ENCODE results near the gene IRS1.

- TF ChIP-seq POLR2A (IDR thresholded peaks at IDR 0.05) (no peak), POLR2AphosphoS5 (IDR thresholded peaks at IDR 0.05; ENCODE audit: insufficient read depth in 1 of 2, low read depth in 1 of 2) (no peak), CTCF (IDR thresholded peaks at IDR 0.05) (no peak)
These were observed 1.6 kb downstream of the IRS1 start for GRCh38 chr2:226797989-226798421.

Measured in vagina (tissue), 2 donors.